HepG2 (cell line): ENCODE data around the gene KAZN. TPM values are rescaled to one million over a fixed set of nuclear protein-coding genes. Genes with fewer than 3 reads are reported as not detected.
A peak's percentile ranks its signal among the peaks of the same experiment; 100 is the strongest.

Experiments
- DMAP1 ChIP-seq: IDR thresholded peaks from 2 replicates; pipeline ENCODE4 v1.6.1; 2016
- ERF ChIP-seq: IDR thresholded peaks from 2 replicates; pipeline ENCODE4 v1.6.1; 2018; ENCODE audit warnings: missing biosample characterization, missing genetic modification reagents
- HDAC6 ChIP-seq: fragments of 200-600 bp; sonication (generic); IDR thresholded peaks from 2 replicates; pipeline ENCODE4 v1.7.0; 2017; ENCODE audit warnings: mild to moderate bottlenecking, antibody characterized with exemption, low read length, low read depth
- HNRNPK ChIP-seq: fragments of 200-400 bp; formaldehyde crosslinking; IDR thresholded peaks from 2 replicates; pipeline ENCODE4 v1.6.1; 2018; ENCODE audit warnings: low read length, low read depth, moderate library complexity, mild to moderate bottlenecking; ENCODE audit not compliant: poor library complexity, severe bottlenecking
- KDM1A ChIP-seq: IDR thresholded peaks from 2 replicates; pipeline ENCODE4 v1.6.1; 2016; ENCODE audit warnings: missing compliant biosample characterization
- KDM2A ChIP-seq: sonication (generic); formaldehyde crosslinking; IDR thresholded peaks from 2 replicates; pipeline ENCODE4 v1.4.0; 2020; ENCODE audit warnings: low read depth, missing genetic modification reagents, borderline replicate concordance
- KLF6 ChIP-seq: IDR thresholded peaks from 2 replicates; pipeline ENCODE4 v1.8.0; 2016; ENCODE audit warnings: missing biosample characterization, missing genetic modification reagents
- MBD4 ChIP-seq: IDR thresholded peaks from 2 replicates; pipeline ENCODE4 v1.6.1; 2012; ENCODE audit warnings: low read length, inconsistent platforms, borderline replicate concordance
- MIER3 ChIP-seq: IDR thresholded peaks from 2 replicates; pipeline ENCODE4 v1.6.1; 2016; ENCODE audit warnings: missing compliant biosample characterization, borderline replicate concordance
- MLLT10 ChIP-seq: sonication (generic); formaldehyde crosslinking; IDR thresholded peaks from 2 replicates; pipeline ENCODE4 v1.4.0; 2020; ENCODE audit warnings: missing genetic modification reagents
- NR2F1 ChIP-seq, 2 experiments: fragments of 450-650 bp in 1 of 2; formaldehyde crosslinking in 1 of 2; IDR thresholded peaks; 2 replicates each; pipeline versions ENCODE4 v1.5.0 to v1.6.1; 2016 to 2020; ENCODE audit warnings: mild to moderate bottlenecking in 1 of 2, missing compliant biosample characterization in 1 of 2, missing genetic modification reagents in 1 of 2, moderate library complexity in 1 of 2
- PCBP1 ChIP-seq: fragments of 200-400 bp; formaldehyde crosslinking; IDR thresholded peaks from 2 replicates; pipeline ENCODE4 v1.6.1; 2017; ENCODE audit warnings: mild to moderate bottlenecking, low read depth, low read length, borderline replicate concordance
- PHF20 ChIP-seq: sonication (generic); formaldehyde crosslinking; IDR thresholded peaks from 2 replicates; pipeline ENCODE4 v1.5.0; 2020; ENCODE audit warnings: mild to moderate bottlenecking, missing genetic modification reagents
- POGK ChIP-seq: sonication (generic); formaldehyde crosslinking; conservative IDR thresholded peaks from 2 replicates; pipeline ENCODE4 v1.8.0; 2022; ENCODE audit warnings: mild to moderate bottlenecking, moderate library complexity, missing genetic modification reagents
- SUZ12 ChIP-seq: fragments of 150-350 bp; IDR thresholded peaks from 2 replicates; pipeline ENCODE4 v1.6.1; 2014; ENCODE audit warnings: low read depth, low read length
- TCF7L2 ChIP-seq: IDR thresholded peaks from 2 replicates; pipeline ENCODE4 v1.6.1; 2011; ENCODE audit warnings: mild to moderate bottlenecking, low read depth, low read length, moderate library complexity
- TMF1 ChIP-seq: sonication (generic); formaldehyde crosslinking; IDR thresholded peaks from 2 replicates; pipeline ENCODE4 v1.8.1; 2022; ENCODE audit warnings: low read depth, missing genetic modification reagents
- TOE1 ChIP-seq: sonication (generic); formaldehyde crosslinking; IDR thresholded peaks from 2 replicates; pipeline ENCODE4 v1.4.0; 2020; ENCODE audit warnings: mild to moderate bottlenecking, missing genetic modification reagents
- UBTF ChIP-seq: sonication (generic); formaldehyde crosslinking; IDR thresholded peaks from 2 replicates; pipeline ENCODE4 v1.4.0; 2020; ENCODE audit warnings: mild to moderate bottlenecking, missing genetic modification reagents
- ZKSCAN1 ChIP-seq: fragments of 150-350 bp; IDR thresholded peaks from 2 replicates; pipeline ENCODE4 v1.6.1; 2014; ENCODE audit warnings: low read length
- ZNF143 ChIP-seq: sonication (generic); formaldehyde crosslinking; IDR thresholded peaks from 2 replicates; pipeline ENCODE4 v1.4.0; 2020; ENCODE audit warnings: missing genetic modification reagents
- ZNF280B ChIP-seq: sonication (generic); formaldehyde crosslinking; IDR thresholded peaks from 2 replicates; pipeline ENCODE4 v1.5.0; 2020; ENCODE audit warnings: missing genetic modification reagents, mild to moderate bottlenecking, borderline replicate concordance
- ZNF484 ChIP-seq: sonication (generic); formaldehyde crosslinking; IDR thresholded peaks from 2 replicates; pipeline ENCODE4 v1.5.1; 2020; ENCODE audit warnings: mild to moderate bottlenecking, low read depth, missing genetic modification reagents, borderline replicate concordance
- ZNF576 ChIP-seq: sonication (generic); formaldehyde crosslinking; IDR thresholded peaks from 2 replicates; pipeline ENCODE4 v1.4.0; 2020; ENCODE audit warnings: mild to moderate bottlenecking, missing genetic modification reagents
- ZNF644 ChIP-seq: IDR thresholded peaks from 2 replicates; pipeline ENCODE4 v1.6.1; 2016; ENCODE audit warnings: low read depth
- ZNF788 ChIP-seq: sonication (generic); formaldehyde crosslinking; IDR thresholded peaks from 2 replicates; pipeline ENCODE4 v1.5.0; 2020; ENCODE audit warnings: mild to moderate bottlenecking, missing genetic modification reagents, borderline replicate concordance
- polyA plus RNA-seq, 8 experiments: library from polyadenylated mRNA; depleted of rRNA in 3 of 8; stranded (reverse) in 7 of 8; unstranded in 1 of 8; fragments of >200 nt; fragmentation: Illumina TruSeq in 4 of 8; extraction: Trizol in 4 of 8; gene quantifications; 2 replicates each; pipeline versions ENCODE4 v1.2.1 to v1.2.3, GENCODE V29; 2011 to 2016; ENCODE audit warnings: low read depth in 4 of 8, missing spikeins in 1 of 8, mixed read lengths in 1 of 8; ENCODE audit not compliant: insufficient read depth in 1 of 8
- total RNA-seq, 5 experiments: library from RNA; depleted of rRNA; stranded (reverse); fragments of >200 nt; fragmentation: Illumina TruSeq; extraction: Trizol; gene quantifications; 2 replicates each; pipeline ENCODE4 v1.2.3, GENCODE V29; 2016; ENCODE audit warnings: low read depth in 1 of 5

The KAZN gene
- total and polyA plus RNA-seq, 2 of the 13 experiments (the other 11 are each of a cell fraction or from before 2014, with no cell fraction given) = 10.4 to 13.5 TPM

GRCh38 chr1:15153184-15153841 lies 554.8 kb downstream of the KAZN start, which contains the start of gene TMEM51 (continued):
- TF ChIP-seq TMF1 (CRISPR knock-in tag) = no peak
- TF ChIP-seq ZNF576 (CRISPR knock-in tag) = no peak
- 0 out of 2 replicates have a peak, but pooled peaks have one; percentile 27 for TF ChIP-seq POGK (CRISPR knock-in tag)
- no peak for TF ChIP-seq KDM1A (CRISPR knock-in tag)
- no peak for TF ChIP-seq MBD4
- TF ChIP-seq PHF20 (CRISPR knock-in tag) = 0 out of 2 replicates have a peak, but pooled peaks have one; percentile 3
- no peak for TF ChIP-seq TOE1
- no peak for TF ChIP-seq ZNF280B (CRISPR knock-in tag)
- TF ChIP-seq MIER3 (CRISPR knock-in tag) = no peak
- no peak for TF ChIP-seq ZNF143 (CRISPR knock-in tag)
- no peak for TF ChIP-seq PCBP1
- no peak for TF ChIP-seq ZKSCAN1
- 0 out of 2 replicates have a peak, but pooled peaks have one; percentile 33 for TF ChIP-seq DMAP1 (CRISPR knock-in tag)
- no peak for TF ChIP-seq TCF7L2
- TF ChIP-seq MLLT10 (CRISPR knock-in tag) = no peak
- no peak for TF ChIP-seq NR2F1 (CRISPR knock-in tag; IDR thresholded peaks at IDR 0.05)
- no peak; the same call in 1 of the 2 replicates for TF ChIP-seq ERF
- TF ChIP-seq ZNF644 (CRISPR knock-in tag) = no peak
- no peak for TF ChIP-seq SUZ12
- no peak for TF ChIP-seq KLF6 (CRISPR knock-in tag)
- TF ChIP-seq KDM2A = no peak
- TF ChIP-seq ZNF788 (CRISPR knock-in tag) = peak; percentile 51; the same call in 1 of the 2 replicates
- TF ChIP-seq UBTF (CRISPR knock-in tag) = 0 out of 2 replicates have a peak, but pooled peaks have one; percentile 12
- TF ChIP-seq ZNF484 (CRISPR knock-in tag) = no peak
- TF ChIP-seq HNRNPK = no peak
- TF ChIP-seq HDAC6 = no peak
